ENCODE measurements around the gene PCDHA6. TPM values are rescaled to one million over a fixed set of nuclear protein-coding genes. Genes with fewer than 3 reads are reported as not detected.
"Not testable (repeated sequence)": the region's sequence is repeated elsewhere in the genome, so short reads cannot be mapped to it uniquely, and the experiment has no call there.

PCDHA6 gene
- total and polyA plus RNA-seq, 2 donors (not counting 3 experiments of a cell fraction or from before 2014, with no cell fraction given): 0.04 to 0.18 TPM

DNA sequence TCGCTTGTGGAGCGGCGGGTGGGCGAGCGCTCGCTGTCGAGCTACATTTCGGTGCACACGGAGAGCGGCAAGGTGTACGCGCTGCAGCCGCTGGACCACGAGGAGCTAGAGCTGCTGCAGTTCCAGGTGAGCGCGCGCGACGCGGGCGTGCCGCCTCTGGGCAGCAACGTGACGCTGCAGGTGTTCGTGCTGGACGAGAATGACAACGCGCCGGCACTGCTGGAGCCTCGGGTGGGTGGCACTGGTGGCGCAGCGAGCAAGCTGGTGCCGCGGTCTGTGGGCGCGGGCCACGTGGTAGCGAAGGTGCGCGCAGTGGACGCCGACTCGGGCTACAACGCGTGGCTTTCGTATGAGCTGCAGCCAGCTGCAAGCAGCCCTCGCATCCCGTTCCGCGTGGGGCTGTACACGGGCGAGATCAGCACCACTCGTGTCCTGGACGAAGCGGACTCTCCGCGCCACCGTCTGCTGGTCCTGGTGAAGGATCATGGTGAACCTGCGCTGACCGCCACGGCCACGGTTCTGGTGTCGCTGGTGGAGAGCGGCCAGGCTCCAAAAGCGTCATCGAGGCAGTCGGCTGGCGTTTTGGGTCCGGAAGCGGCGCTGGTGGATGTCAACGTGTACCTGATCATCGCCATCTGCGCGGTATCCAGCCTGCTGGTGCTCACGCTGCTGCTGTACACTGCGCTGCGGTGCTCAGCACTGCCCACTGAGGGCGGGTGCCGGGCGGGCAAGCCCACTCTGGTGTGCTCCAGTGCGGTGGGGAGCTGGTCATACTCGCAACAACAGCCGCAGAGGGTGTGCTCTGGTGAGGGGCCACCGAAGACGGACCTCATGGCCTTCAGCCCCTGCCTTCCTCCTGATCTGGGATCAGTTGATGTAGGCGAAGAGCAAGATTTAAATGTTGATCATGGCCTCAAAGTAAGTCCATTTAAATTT lies 15.3 kb downstream of the PCDHA6 start:
- Histone ChIP-seq H3K4me2 (ENCODE audit: insufficient read depth, low read length) (no peak overlapping the region), H4K20me1 (replicated peaks; ENCODE audit: control insufficient read depth, extremely low read depth, insufficient read depth, low read length) (no peaks in the 10 kb centered on the region), H3K79me2 (ENCODE audit: control insufficient read depth, insufficient read depth, low read length) (no peaks in the 10 kb centered on the region), H3K27me3 (ENCODE audit: control insufficient read depth in 2 of 2, insufficient read depth in 2 of 2, low read length in 2 of 2) (no peaks in the 10 kb centered on the region), H3K4me3 (replicated peaks in 1 of 3; ENCODE audit: insufficient read depth in 1 of 3, low read depth in 1 of 3, low read length in 3 of 3) (no peak overlapping the region), H3K4me1 (ENCODE audit: control insufficient read depth, extremely low read depth, insufficient read depth, low read length) (no peaks in the 10 kb centered on the region), H2AFZ (ENCODE audit: low read depth, low read length) (no peak overlapping the region), H3K9me1 (replicated peaks; ENCODE audit: control insufficient read depth, extremely low read depth, insufficient read depth, low read length) (no peaks in the 10 kb centered on the region), H3K27ac (ENCODE audit: insufficient read depth, low read depth, low read length) (no peak overlapping the region), H3K9ac (replicated peaks; ENCODE audit: extremely low read depth, insufficient read depth, low read length) (no peak overlapping the region), H3K9me3 (replicated peaks; ENCODE audit: control insufficient read depth, insufficient read depth, low read length) (no peaks in the 10 kb centered on the region), H3K36me3 (ENCODE audit: control insufficient read depth in 2 of 2, extremely low read depth in 1 of 2, insufficient read depth in 2 of 2, low read length in 2 of 2) (no peaks in the 10 kb centered on the region)
- CTCF ChIA-PET: no interaction called here
- FAIRE-seq: no peak
- POLR2A ChIA-PET: no interaction called here
- intact Hi-C loops (cut with micrococcal nuclease): no loop called here
- no TSS peak for BruUV-seq (replicated peaks)
- no peak for DNase-seq (ENCODE audit: low read depth, low spot score)
- no peak for TF ChIP-seq FOS (IDR thresholded peaks at IDR 0.05; ENCODE audit: borderline replicate concordance, insufficient read depth, low read length)
- TF ChIP-seq EZH2 (IDR thresholded peaks at IDR 0.05; ENCODE audit: borderline replicate concordance, low read depth, low read length, severe bottlenecking): no peak
- TF ChIP-seq JUN (IDR thresholded peaks at IDR 0.05; ENCODE audit: borderline replicate concordance, insufficient read depth, insufficient read length, low read depth): no peak
- TF ChIP-seq MAX (IDR thresholded peaks at IDR 0.05; ENCODE audit: insufficient read depth, insufficient read length): no peak
- TF ChIP-seq MYC (IDR thresholded peaks at IDR 0.05; ENCODE audit: low read depth, low read length): no peak
- TF ChIP-seq, protein P1, sequence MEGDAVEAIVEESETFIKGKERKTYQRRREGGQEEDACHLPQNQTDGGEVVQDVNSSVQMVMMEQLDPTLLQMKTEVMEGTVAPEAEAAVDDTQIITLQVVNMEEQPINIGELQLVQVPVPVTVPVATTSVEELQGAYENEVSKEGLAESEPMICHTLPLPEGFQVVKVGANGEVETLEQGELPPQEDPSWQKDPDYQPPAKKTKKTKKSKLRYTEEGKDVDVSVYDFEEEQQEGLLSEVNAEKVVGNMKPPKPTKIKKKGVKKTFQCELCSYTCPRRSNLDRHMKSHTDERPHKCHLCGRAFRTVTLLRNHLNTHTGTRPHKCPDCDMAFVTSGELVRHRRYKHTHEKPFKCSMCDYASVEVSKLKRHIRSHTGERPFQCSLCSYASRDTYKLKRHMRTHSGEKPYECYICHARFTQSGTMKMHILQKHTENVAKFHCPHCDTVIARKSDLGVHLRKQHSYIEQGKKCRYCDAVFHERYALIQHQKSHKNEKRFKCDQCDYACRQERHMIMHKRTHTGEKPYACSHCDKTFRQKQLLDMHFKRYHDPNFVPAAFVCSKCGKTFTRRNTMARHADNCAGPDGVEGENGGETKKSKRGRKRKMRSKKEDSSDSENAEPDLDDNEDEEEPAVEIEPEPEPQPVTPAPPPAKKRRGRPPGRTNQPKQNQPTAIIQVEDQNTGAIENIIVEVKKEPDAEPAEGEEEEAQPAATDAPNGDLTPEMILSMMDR (IDR thresholded peaks at IDR 0.05; ENCODE audit: extremely low read depth in 1 of 2, insufficient read depth in 1 of 2, low read depth in 1 of 2, low read length in 2 of 2): no peak
- no peak for TF ChIP-seq POLR2A (IDR thresholded peaks at IDR 0.05; ENCODE audit: low read depth, low read length)
- TF ChIP-seq POLR2AphosphoS5 (IDR thresholded peaks at IDR 0.05; ENCODE audit: insufficient read depth, low read depth, low read length): no peak
- TF ChIP-seq GATA2 (IDR thresholded peaks at IDR 0.05; ENCODE audit: insufficient read depth, insufficient read length, low read depth, low read length): no peak
- dilution Hi-C loops (cut with MboI; ENCODE audit: extremely low pct_ligation_motif_present, low sequenced_read_pairs): no loop called here

GRCh38 chr5:140848139-140849102 lies 20.7 kb downstream of the PCDHA6 start, which contains the start of gene PCDHA9:
Gene PCDHA9, plus strand, starts transcription at chr5:140848382. Its CDS starts 114 bp downstream, at chr5:140848496.
- DNase-seq (ENCODE audit: low read depth, low spot score); H3K27ac ChIP-seq (ENCODE audit: insufficient read depth, low read depth, low read length); H3K9ac ChIP-seq (replicated peaks; ENCODE audit: extremely low read depth, insufficient read depth, low read length); POLR2A ChIA-PET; H2AFZ ChIP-seq (ENCODE audit: low read depth, low read length); H4K20me1 ChIP-seq (replicated peaks; ENCODE audit: control insufficient read depth, extremely low read depth, insufficient read depth, low read length); H3K4me2 ChIP-seq (ENCODE audit: insufficient read depth, low read length); H3K4me1 ChIP-seq (ENCODE audit: control insufficient read depth, extremely low read depth, insufficient read depth, low read length); H3K27me3 ChIP-seq (ENCODE audit: control insufficient read depth in 2 of 2, insufficient read depth in 2 of 2, low read length in 2 of 2); H3K4me3 ChIP-seq (replicated peaks in 1 of 3; ENCODE audit: insufficient read depth in 1 of 3, low read depth in 1 of 3, low read length in 3 of 3); dilution Hi-C loops (cut with MboI; ENCODE audit: extremely low pct_ligation_motif_present, low sequenced_read_pairs); H3K36me3 ChIP-seq (ENCODE audit: control insufficient read depth in 2 of 2, extremely low read depth in 1 of 2, insufficient read depth in 2 of 2, low read length in 2 of 2); H3K9me3 ChIP-seq (replicated peaks; ENCODE audit: control insufficient read depth, insufficient read depth, low read length); CTCF ChIA-PET; H3K9me1 ChIP-seq (replicated peaks; ENCODE audit: control insufficient read depth, extremely low read depth, insufficient read depth, low read length); H3K79me2 ChIP-seq (ENCODE audit: control insufficient read depth, insufficient read depth, low read length); BruUV-seq (replicated peaks): not testable (repeated sequence)
- intact Hi-C loops (cut with micrococcal nuclease): loop anchor here (1.0 kb wide), 1 partner anchor 193 kb away; no protein-coding TSS in a partner anchor
- peak; percentile 56 for FAIRE-seq

Data from endothelial cell of umbilical vein (primary cell).